Myocyte (in vitro differentiated cells): ENCODE measurements around the gene PRSS48. TPM values are rescaled to one million over a fixed set of nuclear protein-coding genes. Genes with fewer than 3 reads are reported as not detected.

ENCODE experiments used
- total RNA-seq: library from RNA; depleted of rRNA; stranded (reverse); fragments of >200 nt; gene quantifications from 2 replicates; pipeline ENCODE4 v1.2.3, GENCODE V29; 2014

PRSS48 gene
- total RNA-seq, 1 donor from 2014 or later, result not detected

Other genes starting within 250 kb of the PRSS48 start
- gene RPS3A, start 177.5 kb upstream of the PRSS48 start, total RNA-seq, result 2,828 and 3,584 TPM in 2 replicates
- 24.1 and 26.2 TPM in 2 replicates for gene SH3D19, start 48.4 kb downstream of the PRSS48 start, total RNA-seq
- 1.2 and 9.9 TPM in 2 replicates for gene FHIP1A, start 132.0 kb downstream of the PRSS48 start, total RNA-seq